ENCODE measurements around the gene ZIC2.

ZIC2 gene

DNA sequence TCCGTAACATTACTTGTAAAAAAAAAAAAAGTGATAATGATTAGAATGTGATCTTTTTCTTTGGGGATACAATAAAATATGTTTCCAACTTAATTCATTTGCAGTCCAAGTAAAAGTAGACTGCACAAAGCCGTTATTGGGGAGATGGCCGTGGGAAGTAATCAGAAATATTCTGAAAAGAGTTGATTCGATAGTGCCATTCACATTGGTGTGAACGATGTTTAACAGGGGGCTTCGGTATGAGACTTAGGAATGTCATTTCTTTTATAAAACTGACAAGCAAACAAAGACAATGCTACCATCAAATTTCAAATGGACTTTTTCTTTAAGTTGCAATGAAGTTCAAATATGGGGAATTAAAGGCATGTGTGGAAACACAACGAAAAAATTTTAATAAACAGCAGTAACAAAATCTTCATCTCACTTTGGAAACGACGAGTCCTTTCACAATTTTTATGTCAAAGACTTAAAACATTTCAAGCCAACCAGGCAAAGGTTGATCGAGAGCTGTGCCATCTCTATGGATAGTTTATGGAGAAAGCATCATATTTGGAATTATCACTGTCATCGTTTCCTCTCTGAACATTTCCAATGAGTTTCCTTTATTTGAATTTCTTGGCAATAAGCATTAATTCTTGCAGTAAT lies 8.3 kb upstream of the ZIC2 start:
- DNase-seq = no peak

GRCh38 chr13:99973808-99974185 lies 7.8 kb upstream of the ZIC2 start:
- DNase-seq = no peak

DNA sequence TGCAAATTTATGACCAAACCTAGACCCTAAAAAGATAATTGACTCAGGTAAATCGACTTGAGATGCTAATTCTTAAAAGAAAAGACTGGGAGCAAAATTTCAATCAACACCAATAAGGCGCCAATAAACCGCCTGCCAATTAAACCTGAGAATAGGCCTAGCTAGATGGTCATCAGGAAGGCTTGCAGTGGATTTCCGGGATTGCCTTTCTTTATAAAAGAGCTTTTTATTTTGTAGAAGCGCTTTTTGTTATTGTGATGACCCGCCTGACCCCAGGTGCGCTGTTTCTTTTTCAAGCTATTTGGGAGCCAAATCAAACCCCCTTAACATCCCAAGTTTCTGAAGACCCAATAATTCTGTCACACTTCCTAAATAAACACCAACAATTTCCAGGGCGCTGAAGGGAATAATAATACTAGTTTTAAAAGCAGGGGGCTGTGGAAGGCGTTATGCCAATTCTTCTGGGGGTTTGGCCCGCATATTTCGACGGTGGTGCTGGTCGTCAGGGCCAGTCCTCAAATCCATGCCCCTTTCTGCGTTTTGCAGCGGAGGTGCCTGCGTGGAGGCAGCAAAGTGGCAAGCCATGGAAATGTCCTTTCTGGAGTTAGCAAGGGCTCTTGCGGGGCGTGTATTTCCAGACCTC lies 7.2 kb upstream of the ZIC2 start:
- no peak for DNase-seq

GRCh38 chr13:99974939-99975561 lies 6.5 kb upstream of the ZIC2 start:
- DNase-seq = no peak

DNA sequence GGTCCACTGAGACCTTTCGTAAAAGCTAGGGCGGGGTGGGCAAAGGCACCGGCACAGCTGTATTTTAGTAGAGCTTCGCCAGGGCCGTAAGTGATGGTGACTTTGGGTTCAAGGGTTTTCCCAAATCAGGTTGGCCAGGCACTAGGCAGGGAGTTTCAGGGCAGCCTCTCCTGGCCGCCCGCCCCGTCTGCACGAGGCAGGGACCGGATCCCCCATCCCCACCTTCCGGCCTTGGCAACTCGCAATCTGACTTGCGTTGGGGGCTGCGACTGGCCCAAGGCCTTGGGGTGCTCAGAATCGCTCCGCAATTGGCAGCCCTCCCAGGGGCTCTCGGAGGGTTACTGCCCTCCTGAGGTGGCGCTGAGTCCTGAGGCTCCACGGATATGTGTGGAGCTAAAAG lies 6.0 kb upstream of the ZIC2 start:
- DNase-seq = no peak

GRCh38 chr13:99976575-99976974 lies 5.0 kb upstream of the ZIC2 start:
- no peak for DNase-seq

GRCh38 chr13:99977334-99977911 lies 4.2 kb upstream of the ZIC2 start:
- DNase-seq = no peak

GRCh38 chr13:99977912-99978798 lies 3.4 kb upstream of the ZIC2 start:
- DNase-seq = no peak

- DNase-seq = no peak
Measured at GRCh38 chr13:99978799-99979452, 2.7 kb upstream of the ZIC2 start.

GRCh38 chr13:99979453-99980200 lies 2.0 kb upstream of the ZIC2 start:
- no peak for DNase-seq

GRCh38 chr13:99980201-99980823 lies 1.3 kb upstream of the ZIC2 start:
- DNase-seq = peak in 37 of 56 donors; percentile 18 to 74 (median 51)

GRCh38 chr13:99980824-99981734 lies 505 bp upstream of the ZIC2 start:
- DNase-seq = peak in 13 of 56 donors; percentile 32 to 66 (median 55)

- DNase-seq = no peak
Measured at GRCh38 chr13:99982036-99982730, 599 bp downstream of the ZIC2 start.

DNA sequence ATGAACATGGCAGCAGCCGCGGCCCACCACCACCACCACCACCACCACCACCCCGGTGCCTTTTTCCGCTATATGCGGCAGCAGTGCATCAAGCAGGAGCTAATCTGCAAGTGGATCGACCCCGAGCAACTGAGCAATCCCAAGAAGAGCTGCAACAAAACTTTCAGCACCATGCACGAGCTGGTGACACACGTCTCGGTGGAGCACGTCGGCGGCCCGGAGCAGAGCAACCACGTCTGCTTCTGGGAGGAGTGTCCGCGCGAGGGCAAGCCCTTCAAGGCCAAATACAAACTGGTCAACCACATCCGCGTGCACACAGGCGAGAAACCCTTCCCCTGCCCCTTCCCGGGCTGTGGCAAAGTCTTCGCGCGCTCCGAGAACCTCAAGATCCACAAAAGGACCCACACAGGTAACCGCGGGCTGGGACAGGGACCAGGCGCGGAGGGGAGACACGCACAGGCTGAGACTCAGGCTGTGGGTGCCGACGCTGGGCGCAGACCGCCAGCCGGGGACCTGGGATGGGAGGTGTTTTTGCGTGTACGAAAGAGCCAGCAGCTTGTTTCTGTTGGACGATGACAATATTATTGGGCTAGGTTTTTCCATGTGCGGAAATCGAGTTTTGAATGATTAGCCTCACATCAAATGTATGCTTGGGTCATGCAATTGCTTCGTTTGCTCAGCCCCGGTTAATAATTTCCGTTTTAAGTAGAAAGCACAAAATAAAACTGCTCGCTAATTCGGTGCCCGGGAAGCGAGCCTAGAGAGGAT lies 1.3 kb downstream of the ZIC2 start:
- DNase-seq = no peak

DNA sequence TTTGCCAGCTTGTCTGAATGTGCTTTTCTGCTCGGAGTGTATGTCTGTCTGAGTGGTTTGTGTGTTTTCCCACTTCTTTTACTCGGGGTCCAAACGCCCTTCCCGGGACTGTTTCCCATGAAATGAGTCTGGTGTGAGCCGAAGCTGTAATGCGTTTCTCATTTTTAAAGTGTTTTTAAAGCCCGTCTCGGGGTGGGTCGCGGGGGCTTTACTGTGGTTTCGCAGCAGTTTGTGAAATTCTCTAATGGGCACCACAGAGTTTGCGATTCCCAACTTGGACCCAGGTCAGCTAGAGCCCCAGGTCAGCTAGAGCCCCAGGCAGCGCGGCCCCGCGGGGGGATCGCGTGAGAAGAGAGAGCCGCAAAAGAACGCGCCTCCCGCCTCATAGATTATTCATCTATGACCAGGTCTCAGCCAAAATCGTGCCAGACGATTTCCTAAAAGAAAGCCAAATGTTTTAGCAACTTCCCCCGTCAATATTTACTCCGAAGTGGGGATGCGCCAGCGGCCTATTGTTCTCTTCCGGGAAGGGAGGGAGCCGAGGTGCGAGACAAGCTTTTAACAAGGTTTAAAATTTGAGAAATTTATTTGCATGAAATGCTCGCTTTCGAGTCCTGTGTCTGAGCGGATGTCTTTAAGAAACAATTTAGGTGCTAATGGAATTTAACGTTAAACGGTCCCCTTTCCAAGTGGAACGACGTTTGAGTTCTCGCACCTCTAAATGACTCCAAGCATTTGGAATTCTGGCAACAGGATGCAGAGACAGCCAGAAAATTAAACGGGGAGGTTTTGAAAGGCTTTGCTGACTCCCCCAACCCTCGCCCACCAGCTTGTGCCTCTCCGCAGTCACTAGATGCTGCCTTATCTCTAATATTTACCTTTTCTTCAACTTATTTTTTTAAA lies 2.2 kb downstream of the ZIC2 start:
- no peak for DNase-seq

Data from amygdala (tissue), 56 donors.